Thoracic aorta endothelial cell (primary cell): Measurements from ENCODE around the gene NBEAL1. TPM values are rescaled to one million over a fixed set of nuclear protein-coding genes. Genes with fewer than 3 reads are reported as not detected.

Source experiments
- small RNA-seq: library from RNA; depleted of rRNA; stranded (forward); fragments of <200 nt; gene quantifications from one replicate; pipeline ENCODE3, GENCODE V24; 2012
- total RNA-seq: library from RNA; depleted of rRNA; stranded (reverse); fragments of >200 nt; gene quantifications from 2 replicates; pipeline ENCODE4 v1.2.3, GENCODE V29; 2012

NBEAL1 gene
- 20.2 and 32.5 TPM in 2 replicates for total RNA-seq

GRCh38 chr2:203014456-203015199 lies at the start of gene NBEAL1:
NBEAL1 (plus strand) TSS chr2:203014875; CDS start chr2:203016385, 1,510 bp downstream.

GRCh38 chr2:203238704-203239526 lies 224.2 kb downstream of the NBEAL1 start, which contains the start of gene CYP20A1:
CYP20A1 (plus strand) TSS chr2:203239018; CDS start chr2:203239063, 45 bp downstream.

Small RNA genes within 50 kb of the gene (small RNA-seq; reads per million reads assigned to genes)
- gene AC010900.2 (not detected), gene RF00408 (not detected), gene RN7SL670P (not detected)

Other genes starting within 250 kb of the NBEAL1 start
- gene ICA1L, start 143.1 kb upstream of the NBEAL1 start, total RNA-seq, result 4.1 and 6.4 TPM in 2 replicates
- 56.8 and 59.3 TPM in 2 replicates for gene WDR12, start 103.2 kb upstream of the NBEAL1 start, total RNA-seq
- gene CARF, start 102.6 kb upstream of the NBEAL1 start, total RNA-seq, result 4.0 and 5.7 TPM in 2 replicates
- gene CYP20A1, start 224.1 kb downstream of the NBEAL1 start, total RNA-seq, result 43.1 and 50.0 TPM in 2 replicates